ENCODE data around the gene MTHFD1L.

MTHFD1L gene

DNA sequence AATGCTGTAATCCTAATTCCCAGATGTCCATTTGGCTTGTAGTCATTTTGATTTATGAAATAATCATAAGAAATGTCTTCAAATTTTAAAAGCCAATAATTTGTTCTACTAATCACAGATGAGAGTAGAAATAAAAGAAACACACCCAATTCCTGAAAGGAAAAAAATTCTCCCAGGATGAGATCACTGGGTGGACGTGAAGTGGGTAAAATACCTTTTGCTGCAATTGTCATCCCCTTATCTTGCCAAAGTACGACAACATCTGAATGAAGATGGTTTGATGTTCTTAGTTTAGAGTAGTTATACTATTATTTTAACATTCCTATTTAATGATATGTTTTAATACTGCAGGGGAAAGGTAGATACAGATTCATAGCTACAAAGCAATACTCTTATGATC is 33.7 kb downstream of the MTHFD1L start:
- DNase-seq: no peak

- no peak for DNase-seq
These were observed 34.5 kb downstream of the MTHFD1L start for GRCh38 chr6:150900049-150900448.

DNA sequence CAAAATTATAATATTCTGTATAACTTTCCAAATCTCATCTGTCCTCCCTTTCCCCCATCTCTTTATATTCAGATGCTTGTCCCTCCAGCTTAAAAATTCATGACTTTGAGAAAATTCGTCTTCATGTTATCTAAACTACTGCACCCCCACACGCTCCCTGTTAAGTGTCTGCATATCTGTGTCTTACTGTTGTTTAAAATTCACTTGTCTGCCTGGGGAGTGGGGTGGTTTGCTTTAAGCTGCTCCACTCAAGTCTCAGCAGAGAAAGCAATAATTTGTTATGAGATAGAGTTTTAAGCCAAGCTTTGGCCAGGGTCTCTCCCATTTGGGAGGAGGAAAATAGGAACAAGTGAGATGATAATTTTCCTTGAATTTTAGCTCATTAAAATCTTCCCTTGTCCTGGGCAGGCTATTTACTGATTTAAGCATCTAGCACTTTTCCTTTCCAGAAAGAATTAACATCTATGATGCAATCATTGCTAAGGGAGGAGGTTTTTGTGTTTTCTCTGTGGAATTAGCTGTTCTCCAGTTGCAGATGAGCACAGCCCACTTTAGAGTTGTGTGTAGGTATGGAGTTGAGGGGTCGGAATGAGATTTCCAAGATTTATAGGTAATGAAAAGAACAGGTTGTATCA is 36.8 kb downstream of the MTHFD1L start:
- DNase-seq: no peak

DNA sequence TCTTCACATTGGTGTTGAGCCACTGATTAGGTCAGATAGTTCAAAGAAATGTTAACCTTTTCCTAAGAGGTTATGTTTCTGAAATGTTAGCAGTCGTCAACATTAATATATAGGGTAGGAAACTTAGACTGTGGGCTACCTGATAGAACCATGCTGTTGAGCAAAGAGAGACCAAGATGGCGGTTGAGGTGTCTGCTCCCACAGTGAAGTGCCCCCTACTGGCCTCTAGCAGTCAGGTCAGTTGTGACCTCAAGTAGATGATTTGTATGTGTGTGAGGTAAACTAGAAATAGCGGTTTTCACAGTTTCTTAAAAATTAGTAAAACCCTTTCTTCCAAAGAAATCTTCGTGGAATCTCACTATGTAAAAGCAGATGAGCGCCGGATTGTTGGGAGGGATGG is 40.3 kb downstream of the MTHFD1L start:
- no peak for DNase-seq

DNA sequence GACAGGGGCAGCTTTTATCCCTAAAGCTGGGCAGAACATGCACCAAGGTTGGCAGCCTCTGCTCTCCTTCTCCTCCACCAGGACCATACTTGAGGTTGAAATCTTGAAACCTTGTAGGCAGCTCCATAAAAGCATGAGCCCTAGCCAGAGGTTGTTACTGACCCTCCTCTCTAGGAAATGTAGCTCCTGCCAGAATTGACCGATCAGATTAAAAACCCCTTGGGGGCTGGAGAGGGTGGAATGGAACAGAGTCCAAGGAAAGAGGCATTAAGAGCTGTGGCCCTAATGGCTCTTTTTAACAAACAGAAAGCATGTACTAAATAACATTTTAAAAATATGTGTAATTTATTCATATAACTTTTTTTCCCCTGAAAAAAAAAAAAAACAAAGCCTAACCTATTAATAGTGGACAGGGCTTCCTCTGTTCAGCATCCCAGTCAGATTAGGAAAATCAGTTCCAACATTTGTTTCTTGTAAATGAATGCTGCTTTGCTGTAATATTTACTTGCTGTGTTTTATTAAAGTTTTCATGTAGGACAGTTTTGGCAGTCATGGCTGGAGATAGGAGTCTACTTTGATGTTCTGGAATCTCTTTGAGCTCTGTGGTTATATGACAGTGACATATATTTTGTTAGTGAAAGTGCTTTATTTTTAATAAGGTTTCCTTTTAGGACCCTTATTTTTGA is 41.3 kb downstream of the MTHFD1L start:
- no peak for DNase-seq

- no peak for DNase-seq
These were observed 41.9 kb downstream of the MTHFD1L start for GRCh38 chr6:150907383-150907782.

DNA sequence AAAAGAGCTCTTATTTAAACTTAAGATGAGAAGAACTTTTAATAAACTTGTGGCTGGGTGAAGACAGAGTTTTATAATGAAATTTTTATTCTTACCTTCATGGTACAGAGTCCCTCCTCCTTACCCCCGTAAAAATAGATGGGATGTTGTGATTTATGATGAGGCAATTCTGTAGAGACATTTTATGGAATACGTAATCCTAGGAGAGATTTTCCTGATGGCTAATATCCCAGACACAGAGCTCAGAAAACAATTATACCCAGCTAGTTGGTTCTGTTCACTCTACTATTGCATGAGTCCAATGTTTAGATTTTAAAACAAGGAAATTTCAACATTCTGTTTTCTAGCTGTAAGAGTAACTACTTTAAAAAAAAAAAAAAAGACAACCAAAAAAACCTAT is 43.4 kb downstream of the MTHFD1L start:
- DNase-seq: no peak

GRCh38 chr6:150910561-150910960 is 45.1 kb downstream of the MTHFD1L start:
- no peak for DNase-seq

DNA sequence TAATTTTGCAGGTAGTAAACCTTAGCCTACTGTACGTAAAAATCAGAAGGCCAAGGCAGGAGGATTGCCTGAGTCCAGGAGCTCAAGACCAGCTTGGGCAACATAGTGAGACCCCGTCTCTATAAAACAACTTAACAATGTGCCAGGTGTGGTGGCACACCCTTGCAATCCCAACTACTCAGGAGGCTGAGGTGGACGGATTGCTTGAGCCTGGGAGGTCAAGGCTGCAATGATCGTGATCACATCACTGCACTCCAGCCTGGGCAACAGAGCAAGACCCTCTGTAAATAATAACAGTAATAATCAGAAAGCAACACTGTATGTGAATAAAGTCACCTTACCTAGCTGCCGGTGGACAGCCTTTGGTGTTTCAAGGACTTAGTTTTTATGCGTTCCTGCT is 48.9 kb downstream of the MTHFD1L start:
- DNase-seq: no peak

GRCh38 chr6:150915131-150915879 is 49.8 kb downstream of the MTHFD1L start:
- DNase-seq: no peak

GRCh38 chr6:150915880-150916265 is 50.4 kb downstream of the MTHFD1L start:
- DNase-seq: no peak

DNA sequence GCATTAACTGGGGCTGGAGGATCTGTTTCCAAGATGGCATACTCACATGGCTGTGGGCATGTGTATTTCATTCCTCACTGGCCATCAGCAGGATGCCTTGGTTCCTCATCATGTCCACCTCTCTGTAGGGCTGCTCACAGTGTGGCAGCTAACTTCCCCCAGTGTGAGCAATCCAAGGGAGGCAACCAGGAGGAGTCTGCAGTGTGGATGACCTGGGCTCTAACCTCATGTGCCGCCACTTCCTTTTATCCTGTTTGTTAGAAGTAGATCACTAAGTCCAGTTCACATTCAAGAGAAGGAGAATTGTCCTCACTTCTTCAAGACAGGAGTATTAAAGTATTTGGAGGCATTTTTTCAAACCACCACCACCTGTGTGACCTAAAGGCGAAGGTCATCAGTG is 54.4 kb downstream of the MTHFD1L start:
- no peak for DNase-seq

- DNase-seq: no peak
These were observed 56.6 kb downstream of the MTHFD1L start for GRCh38 chr6:150922137-150922536.

GRCh38 chr6:150924808-150925589 is 59.5 kb downstream of the MTHFD1L start:
- DNase-seq: no peak

- DNase-seq: no peak
These were observed 60.1 kb downstream of the MTHFD1L start for GRCh38 chr6:150925590-150925928.

DNA sequence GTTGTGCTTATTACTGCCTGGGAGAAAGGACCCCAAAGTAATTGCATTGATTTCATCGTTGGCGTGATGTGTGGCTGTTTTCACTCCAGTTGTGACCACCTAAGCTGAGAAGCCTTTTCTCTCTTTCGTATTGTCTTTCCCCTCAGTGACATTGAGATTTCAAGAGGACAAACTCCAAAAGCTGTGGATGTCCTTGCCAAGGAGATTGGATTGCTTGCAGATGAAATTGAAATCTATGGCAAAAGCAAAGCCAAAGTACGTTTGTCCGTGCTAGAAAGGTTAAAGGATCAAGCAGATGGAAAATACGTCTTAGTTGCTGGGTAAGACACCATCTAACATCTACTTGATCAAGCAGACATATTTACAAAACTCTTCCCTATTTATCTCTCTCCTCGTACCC is 60.5 kb downstream of the MTHFD1L start:
- DNase-seq: no peak

DNA sequence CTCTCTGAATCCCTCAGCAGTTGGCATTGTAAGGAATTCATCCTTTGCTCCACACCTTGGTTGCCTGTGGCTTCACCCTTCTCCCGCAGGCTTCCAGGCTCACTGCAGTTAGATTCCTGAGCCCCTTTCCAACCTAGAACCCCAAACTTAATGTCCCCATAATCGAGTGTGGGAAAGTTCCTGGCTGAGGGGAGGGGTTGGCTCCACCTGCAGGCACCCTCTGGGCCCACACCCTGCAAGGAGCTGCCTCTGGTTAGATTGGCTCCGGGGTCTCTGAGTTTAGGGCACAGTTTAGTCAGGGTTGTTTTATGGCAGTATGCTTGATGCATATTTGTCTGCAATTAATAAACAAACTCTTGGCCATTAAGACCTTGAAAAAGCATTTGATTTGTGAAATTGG is 63.4 kb downstream of the MTHFD1L start:
- no peak for DNase-seq

- DNase-seq: no peak
These were observed 63.9 kb downstream of the MTHFD1L start for GRCh38 chr6:150929416-150929815.

GRCh38 chr6:150930841-150931240 is 65.3 kb downstream of the MTHFD1L start:
- DNase-seq: no peak

- DNase-seq: no peak
These were observed 65.9 kb downstream of the MTHFD1L start for GRCh38 chr6:150931405-150931804.

DNA sequence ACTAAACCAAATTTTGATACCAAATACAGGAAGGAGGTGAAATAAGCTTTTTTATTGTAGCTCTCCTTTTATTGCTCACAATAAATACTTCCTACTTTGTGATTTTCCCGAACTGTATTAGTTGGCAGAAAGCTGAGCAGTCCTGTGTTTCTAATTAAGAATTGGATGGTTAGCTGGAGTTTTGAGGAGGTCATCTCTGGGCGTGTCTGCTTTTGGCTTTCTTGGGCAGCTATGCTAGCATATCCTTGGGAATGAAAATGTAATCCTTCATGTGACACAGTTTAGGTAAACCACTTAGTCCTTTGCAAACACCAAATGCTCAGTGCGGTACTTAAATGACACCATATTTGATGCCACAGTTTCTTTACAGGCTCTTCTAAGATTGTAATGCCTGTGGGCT is 67.5 kb downstream of the MTHFD1L start:
- DNase-seq: no peak

- DNase-seq: no peak
These were observed 68.9 kb downstream of the MTHFD1L start for GRCh38 chr6:150934380-150934779.

- no peak for DNase-seq
These were observed 70.6 kb downstream of the MTHFD1L start for GRCh38 chr6:150936021-150936555.

Data from NCI-H748 treated with DMSO at 0.1 percent for 48 hours (cell line).